Activated T-cell treated with anti-CD3 and anti-CD28 coated beads, Interleukin-2, amount 50 U/mL, for 4 hours (primary cell): ENCODE data around the gene PARN. TPM values are rescaled to one million over a fixed set of nuclear protein-coding genes. Genes with fewer than 3 reads are reported as not detected.
"Not testable (repeated sequence)": the region's sequence is repeated elsewhere in the genome, so short reads cannot be mapped to it uniquely, and the experiment has no call there.

ENCODE experiments used
- ATAC-seq, 2 donors: fragments of 200-7000 bp; cut with Tn5 transposase; one replicate each; pipeline ENCODE4 v1.10.0; 2021
- DNase-seq: peaks from one replicate; pipeline ENCODE4 v3.0.0-alpha.2; 2020
- H3K27me3 Mint-ChIP-seq: one replicate; pipeline ENCODE4 v1.8.0; 2021; ENCODE audit warnings: low read depth, mixed read lengths
- H3K36me3 Mint-ChIP-seq: one replicate; pipeline ENCODE4 v1.8.0; 2022; ENCODE audit warnings: mixed read lengths; ENCODE audit not compliant: insufficient read depth
- H3K4me1 Mint-ChIP-seq: one replicate; pipeline ENCODE4 v1.8.0; 2021; ENCODE audit warnings: low read depth, mixed read lengths
- H3K4me3 Mint-ChIP-seq: one replicate; pipeline ENCODE4 v1.8.0; 2021; ENCODE audit warnings: mild to moderate bottlenecking, moderate library complexity, mixed read lengths
- H3K9me3 Mint-ChIP-seq: one replicate; pipeline ENCODE4 v1.8.0; 2021; ENCODE audit warnings: mixed read lengths
- total RNA-seq, 3 donors: library from RNA; stranded (reverse); gene quantifications; one replicate each; pipeline ENCODE4 v1.2.1, GENCODE V29; 2021

Gene PARN
- total RNA-seq, 3 donors from 2014 or later: 45.0 to 52.8 (median 47.3) TPM

DNA sequence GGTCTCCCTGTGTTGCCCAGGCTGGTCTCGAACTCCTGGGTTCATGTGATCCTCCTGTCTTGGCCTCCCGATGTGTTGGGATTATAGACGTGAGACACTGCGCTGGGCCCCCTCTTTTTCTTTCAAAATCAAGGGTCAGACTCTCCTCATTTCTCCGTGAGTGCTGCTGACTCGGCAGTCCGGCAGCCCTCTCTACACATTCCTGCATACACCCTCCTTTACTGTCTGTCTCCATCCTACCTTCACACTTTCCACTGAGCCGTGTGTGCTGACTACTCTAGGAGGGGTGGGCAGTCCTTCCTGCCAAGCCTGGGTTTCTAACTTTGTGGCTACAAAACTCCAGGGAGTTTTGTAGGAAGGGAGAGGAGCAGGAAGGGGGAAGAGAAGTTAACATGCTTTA, 195.2 kb downstream of the PARN start:
- Mint-ChIP-seq H3K4me3 (no peak overlapping the region), H3K36me3 (peaks cover 22% of the 10 kb centered on the region)
- no peak for ATAC-seq

DNA sequence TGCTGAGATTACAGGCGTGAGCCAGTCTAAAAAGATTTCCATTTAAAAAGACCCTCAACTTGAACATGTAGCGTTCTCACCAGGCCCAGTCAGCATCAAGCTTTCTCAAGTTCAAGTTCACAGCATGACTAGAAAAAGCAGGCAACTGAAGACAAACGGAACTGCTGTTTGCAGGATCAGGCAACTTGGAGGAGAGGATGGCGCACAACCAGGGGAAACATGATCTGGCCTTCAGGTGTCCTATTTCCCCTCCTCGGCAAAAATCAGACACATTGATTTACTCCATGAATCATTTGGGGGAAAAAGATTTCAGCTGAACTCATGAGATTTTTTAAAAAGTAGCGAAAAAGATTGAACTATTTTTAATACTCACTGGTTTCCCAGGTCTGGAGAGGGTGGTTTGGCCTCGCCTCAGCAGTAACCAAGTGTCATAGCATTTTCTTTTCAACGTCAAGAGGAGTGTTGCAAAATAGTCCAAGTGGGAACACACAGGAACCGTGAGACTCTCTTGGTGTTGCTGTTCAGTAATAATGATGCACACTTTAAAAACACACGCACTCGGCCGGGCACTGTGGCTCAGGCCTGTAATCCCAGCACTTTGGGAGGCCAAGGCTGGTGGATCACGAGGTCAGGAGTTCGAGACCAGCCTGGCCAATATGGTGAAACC, 201.0 kb downstream of the PARN start:
- H3K27me3 Mint-ChIP-seq, DNase-seq, ATAC-seq, H3K4me1 Mint-ChIP-seq, H3K4me3 Mint-ChIP-seq, H3K9me3 Mint-ChIP-seq: not testable (repeated sequence)
- peaks cover 20% of the 10 kb centered on the region for H3K36me3 Mint-ChIP-seq

More for the DNA sequence above, 195.2 kb downstream of the PARN start:
- no peaks in the 10 kb centered on the region for H3K9me3 Mint-ChIP-seq
- H3K27me3 Mint-ChIP-seq: no peaks in the 10 kb centered on the region
- no peak for DNase-seq
- H3K4me1 Mint-ChIP-seq: peaks cover 30% of the 10 kb centered on the region

DNA sequence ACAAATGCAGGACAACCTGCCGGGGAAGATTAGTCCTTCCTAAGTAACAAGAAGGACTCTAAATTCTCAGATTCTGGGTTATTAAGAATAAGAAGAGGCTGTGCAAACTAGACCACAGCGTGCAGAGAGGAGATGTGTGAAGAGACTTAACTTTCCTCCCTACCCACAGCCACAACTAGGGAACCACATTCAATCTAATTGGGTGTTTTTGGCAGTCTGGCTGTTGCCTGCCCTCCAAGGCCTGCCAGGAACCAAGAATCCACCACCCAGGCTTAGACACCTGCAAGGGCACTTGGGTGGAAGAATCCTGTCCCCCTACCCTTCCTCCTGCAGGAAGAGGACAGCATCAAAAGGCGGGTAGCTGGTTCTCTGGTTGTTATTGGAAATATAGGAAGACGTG, 202.0 kb downstream of the PARN start:
- Mint-ChIP-seq H3K9me3 (no peaks in the 10 kb centered on the region), H3K36me3 (peaks cover 17% of the 10 kb centered on the region), H3K4me1 (no peaks in the 10 kb centered on the region), H3K4me3 (no peak overlapping the region), H3K27me3 (no peaks in the 10 kb centered on the region)
- ATAC-seq (no peak), DNase-seq (no peak)

DNA sequence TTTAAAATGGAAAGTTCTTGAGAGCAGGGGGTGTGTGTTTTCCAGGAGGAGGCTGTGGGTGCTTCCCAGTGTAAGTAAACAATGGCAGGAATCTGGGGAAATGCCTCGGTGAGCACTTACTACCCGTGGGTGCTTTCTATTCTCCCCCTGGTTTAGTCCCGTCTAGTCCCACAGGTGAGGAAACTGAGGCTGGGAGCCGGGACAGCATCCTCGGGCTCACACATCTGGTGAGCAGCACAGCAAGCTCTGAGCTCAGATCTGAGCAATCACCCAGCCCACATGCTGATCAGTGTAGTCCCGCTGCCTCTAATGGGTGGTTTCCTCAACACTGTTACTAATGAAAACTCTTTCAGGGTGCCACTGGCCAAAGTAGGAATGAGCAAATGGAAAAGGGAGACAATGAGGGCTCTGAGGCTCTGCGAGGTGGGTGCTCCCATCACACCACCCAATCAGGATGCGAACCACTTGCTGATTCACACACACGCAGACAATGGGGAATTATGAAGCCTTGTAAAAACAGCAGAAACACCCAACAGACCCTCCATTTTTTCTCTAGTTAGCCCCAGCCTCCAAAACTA, 202.6 kb downstream of the PARN start:
- ATAC-seq (no peak), DNase-seq (no peak)
- Mint-ChIP-seq H3K9me3 (no peaks in the 10 kb centered on the region), H3K4me3 (no peak overlapping the region), H3K4me1 (no peaks in the 10 kb centered on the region), H3K27me3 (no peaks in the 10 kb centered on the region), H3K36me3 (peaks cover 16% of the 10 kb centered on the region)

DNA sequence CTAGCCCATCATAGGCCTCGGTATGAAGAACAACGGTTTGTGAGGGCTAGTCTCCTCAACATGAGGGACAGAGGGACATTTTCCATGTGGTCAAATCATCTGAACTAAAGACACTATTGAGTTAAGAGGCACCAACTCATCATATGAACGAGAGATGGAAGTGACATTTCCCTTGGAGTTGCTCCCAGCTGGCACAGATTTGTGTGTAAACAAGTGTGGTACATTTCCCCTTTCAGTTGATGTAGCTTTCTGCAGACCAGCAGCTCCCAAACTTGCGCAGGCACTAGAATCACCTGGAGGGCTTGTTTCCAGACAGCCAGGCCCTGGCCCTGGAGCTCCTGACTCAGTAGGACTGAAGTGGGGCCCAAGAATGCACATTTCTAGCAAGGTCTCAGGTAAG, 205.5 kb downstream of the PARN start:
- H3K36me3 Mint-ChIP-seq: peaks cover 9% of the 10 kb centered on the region
- H3K4me3 Mint-ChIP-seq: no peak overlapping the region
- no peaks in the 10 kb centered on the region for H3K9me3 Mint-ChIP-seq
- H3K4me1 Mint-ChIP-seq: no peaks in the 10 kb centered on the region
- no peak for DNase-seq
- no peaks in the 10 kb centered on the region for H3K27me3 Mint-ChIP-seq
- ATAC-seq: no peak

DNA sequence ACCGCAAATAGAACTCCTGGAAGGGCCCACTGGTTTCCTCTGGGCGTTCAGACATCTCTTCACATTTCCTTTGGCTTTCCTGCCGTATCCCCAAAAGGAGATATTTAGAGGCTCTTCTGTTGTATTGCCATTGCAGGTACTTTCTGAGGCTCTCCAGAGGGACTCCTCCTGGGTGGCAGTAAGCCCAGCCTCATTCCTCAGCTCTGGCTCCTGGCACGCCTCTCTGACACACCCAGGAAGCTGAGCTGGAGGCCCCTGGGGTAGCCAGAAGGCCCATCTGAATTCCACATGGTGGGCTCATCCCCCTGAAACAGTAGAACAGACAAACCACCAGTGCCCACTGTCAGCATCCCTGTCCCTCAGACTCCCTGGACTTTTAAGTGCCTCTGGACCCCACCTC, 206.7 kb downstream of the PARN start:
- no peak for ATAC-seq
- Mint-ChIP-seq H3K4me3 (no peak overlapping the region), H3K36me3 (peaks cover 9% of the 10 kb centered on the region), H3K9me3 (no peaks in the 10 kb centered on the region), H3K4me1 (no peaks in the 10 kb centered on the region), H3K27me3 (no peaks in the 10 kb centered on the region)
- no peak for DNase-seq

DNA sequence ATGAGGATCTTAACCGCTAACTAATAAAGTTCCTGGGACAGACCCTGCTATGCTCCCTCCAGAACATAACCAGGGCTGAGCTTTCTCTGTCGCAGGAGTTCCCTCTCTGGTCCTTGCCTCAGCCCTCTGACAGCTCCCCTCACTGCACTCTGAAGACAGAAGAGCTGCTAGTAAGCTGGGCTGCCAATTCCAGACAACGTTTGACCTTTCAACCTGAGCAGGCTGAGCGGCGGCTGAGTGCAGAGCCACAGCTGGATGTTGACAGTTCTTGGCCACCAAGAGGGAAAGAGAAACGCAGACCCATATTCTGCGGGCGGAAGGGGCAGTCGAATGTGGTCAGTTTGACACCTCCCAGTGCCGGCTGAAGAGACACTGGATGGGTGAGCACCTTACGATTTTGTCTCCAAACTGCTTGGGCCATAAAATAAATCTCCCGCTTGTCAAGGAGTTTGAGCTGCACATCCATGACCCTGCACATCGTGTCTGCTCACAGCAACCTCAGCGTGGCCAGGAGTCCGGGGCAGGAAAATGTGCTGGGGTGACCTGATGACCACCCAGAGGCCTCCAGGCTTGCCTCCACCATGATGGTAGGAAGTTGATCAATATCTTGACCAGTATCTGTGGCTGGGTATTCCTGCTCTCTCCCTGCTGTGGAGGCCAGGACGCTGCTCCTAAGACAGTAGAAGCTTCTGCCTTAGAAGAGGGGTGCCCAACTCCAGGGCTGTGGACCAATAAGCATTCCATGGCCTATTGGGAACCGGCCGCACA, 209.2 kb downstream of the PARN start:
- Mint-ChIP-seq H3K4me1 (no peaks in the 10 kb centered on the region), H3K4me3 (no peak overlapping the region), H3K27me3 (no peaks in the 10 kb centered on the region), H3K36me3 (peaks cover 2% of the 10 kb centered on the region), H3K9me3 (no peaks in the 10 kb centered on the region)
- DNase-seq (no peak), ATAC-seq (no peak)

DNA sequence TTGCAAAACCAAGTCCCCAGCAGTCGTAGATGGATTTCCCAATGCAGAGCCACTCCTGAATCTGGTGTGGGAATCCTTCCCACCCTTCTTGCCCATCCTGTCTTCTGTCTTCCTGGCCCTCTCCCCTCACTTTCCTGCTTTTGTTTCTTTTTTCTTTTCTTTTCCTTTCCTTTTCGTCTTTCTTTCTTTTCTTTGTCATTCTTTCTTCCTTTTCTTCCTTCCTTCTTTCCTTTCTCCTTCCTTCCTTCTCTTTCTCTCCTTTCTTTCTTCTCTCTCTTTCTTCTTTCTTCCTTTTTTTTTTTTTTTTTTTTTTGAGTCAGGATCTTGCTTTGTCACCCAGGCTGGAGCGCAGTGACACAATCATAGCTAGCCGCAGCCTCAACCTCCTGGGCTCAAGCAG, 209.8 kb downstream of the PARN start:
- not testable (repeated sequence) for H3K36me3 Mint-ChIP-seq, H3K9me3 Mint-ChIP-seq, H3K4me3 Mint-ChIP-seq, H3K27me3 Mint-ChIP-seq, DNase-seq, H3K4me1 Mint-ChIP-seq, ATAC-seq

DNA sequence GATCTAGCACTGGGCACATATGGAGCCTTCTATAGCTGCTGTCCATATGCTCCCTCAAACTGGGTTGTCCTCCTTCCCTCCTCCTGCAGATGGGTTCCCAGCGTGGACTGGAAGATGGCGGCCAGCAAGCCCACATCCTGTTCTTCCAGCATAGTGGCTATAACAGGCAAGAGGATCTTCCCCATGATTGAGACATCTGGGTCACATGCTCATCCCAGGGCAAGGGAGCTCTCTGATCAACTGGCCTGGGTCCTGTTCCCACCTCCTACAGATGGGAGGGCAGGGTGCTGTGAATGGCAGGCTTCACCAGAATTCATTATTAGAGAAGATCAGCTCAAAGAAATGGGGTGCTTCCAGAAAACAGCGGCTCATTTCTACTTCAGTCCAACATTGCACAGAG, 210.2 kb downstream of the PARN start:
- Mint-ChIP-seq H3K27me3 (no peaks in the 10 kb centered on the region), H3K36me3 (peaks cover 2% of the 10 kb centered on the region), H3K4me3 (no peak overlapping the region), H3K4me1 (no peaks in the 10 kb centered on the region), H3K9me3 (no peaks in the 10 kb centered on the region)
- DNase-seq (no peak), ATAC-seq (no peak)

DNA sequence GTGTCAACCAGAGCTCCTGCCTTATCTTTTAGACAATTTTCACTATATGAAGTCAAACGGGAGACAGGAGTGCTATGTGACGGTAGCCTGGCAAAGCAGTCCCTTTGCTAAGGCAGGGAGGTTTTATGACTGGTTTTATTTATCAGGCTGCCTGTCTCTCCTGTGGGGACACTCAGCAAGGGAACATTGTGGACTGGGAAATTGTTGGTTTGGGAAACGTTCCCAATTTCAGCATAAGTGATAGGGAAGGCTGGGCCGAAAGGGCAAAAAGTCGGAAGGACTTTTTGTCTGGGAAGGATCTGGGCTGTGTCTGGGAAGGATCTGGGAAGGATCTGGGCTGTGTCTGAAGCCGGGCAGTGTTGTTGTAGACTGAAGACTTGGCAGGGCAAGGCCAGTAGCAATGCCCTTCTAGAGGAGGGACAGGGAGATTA, 211.2 kb downstream of the PARN start:
- no peak overlapping the region for H3K4me3 Mint-ChIP-seq
- peaks cover 2% of the 10 kb centered on the region for H3K36me3 Mint-ChIP-seq
- no peaks in the 10 kb centered on the region for H3K27me3 Mint-ChIP-seq
- DNase-seq (no peak), ATAC-seq (no peak)
- no peaks in the 10 kb centered on the region for H3K9me3 Mint-ChIP-seq
- no peaks in the 10 kb centered on the region for H3K4me1 Mint-ChIP-seq

DNA sequence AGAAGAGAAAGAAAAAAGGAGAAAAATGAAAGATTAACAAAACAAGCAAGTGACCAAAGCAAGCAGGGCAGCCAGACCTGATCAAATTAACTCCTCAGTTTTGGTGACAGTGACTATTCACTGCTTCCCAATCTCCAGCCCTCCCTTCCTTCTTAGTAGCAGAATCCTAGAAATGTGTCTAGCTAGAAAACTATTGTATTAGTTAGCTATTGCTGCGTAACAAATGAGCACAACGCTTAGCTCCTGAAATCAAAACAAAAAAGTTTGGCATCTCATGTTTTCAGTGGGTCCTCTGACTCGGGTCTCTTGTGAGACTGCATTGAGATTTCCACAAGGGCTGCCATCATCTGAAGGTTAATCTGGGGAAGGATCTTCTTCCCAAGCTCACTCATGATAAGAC, 213.9 kb downstream of the PARN start:
- no peaks in the 10 kb centered on the region for H3K4me1 Mint-ChIP-seq
- H3K27me3 Mint-ChIP-seq: no peaks in the 10 kb centered on the region
- no peaks in the 10 kb centered on the region for H3K36me3 Mint-ChIP-seq
- H3K9me3 Mint-ChIP-seq: no peaks in the 10 kb centered on the region
- no peak overlapping the region for H3K4me3 Mint-ChIP-seq
- no peak for ATAC-seq
- no peak for DNase-seq

DNA sequence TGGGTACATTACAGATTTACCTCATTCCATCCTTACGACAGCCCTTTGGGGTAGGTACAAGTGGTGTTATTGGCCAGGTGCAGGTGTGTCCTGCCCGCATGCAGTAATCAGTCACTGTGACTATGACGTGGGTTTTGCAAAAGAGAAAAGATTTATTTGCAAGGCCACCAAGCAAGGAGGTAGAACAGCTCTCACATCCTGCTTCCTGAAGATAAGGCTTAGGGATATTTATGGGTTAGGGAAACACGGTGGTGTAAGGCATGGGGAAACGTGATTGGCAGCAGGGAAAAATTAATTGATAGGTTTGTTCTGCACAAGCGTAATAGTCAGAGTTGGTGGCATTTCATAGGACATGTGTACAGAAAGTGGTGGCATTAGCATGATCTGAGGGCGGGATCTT, 214.8 kb downstream of the PARN start:
- Mint-ChIP-seq H3K4me1 (no peaks in the 10 kb centered on the region), H3K36me3 (no peaks in the 10 kb centered on the region), H3K9me3 (no peaks in the 10 kb centered on the region), H3K27me3 (no peaks in the 10 kb centered on the region), H3K4me3 (no peak overlapping the region)
- ATAC-seq (no peak), DNase-seq (no peak)

DNA sequence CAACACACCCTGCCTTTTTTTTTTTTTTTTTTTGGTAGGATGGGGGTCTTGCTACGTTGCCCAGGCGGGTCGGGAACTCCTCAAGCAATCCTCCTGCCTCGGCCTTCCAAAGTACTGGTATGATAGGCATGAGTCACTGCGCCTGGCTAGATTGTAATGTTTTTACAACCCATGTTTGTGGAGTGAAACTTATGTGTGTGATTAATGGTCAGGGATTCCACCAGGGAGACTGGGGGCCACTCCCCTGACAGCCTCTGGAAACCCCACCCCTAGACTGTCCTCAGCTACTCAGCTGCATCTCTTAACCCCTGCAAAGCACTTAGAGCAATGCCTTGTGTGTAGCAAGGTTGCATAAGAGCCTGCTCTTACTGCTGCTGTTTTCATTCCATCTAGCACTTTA, 220.5 kb downstream of the PARN start:
- Mint-ChIP-seq H3K4me3 (no peak overlapping the region), H3K9me3 (no peaks in the 10 kb centered on the region), H3K36me3 (no peaks in the 10 kb centered on the region), H3K27me3 (no peaks in the 10 kb centered on the region), H3K4me1 (no peaks in the 10 kb centered on the region)
- ATAC-seq: no peak
- DNase-seq: no peak

DNA sequence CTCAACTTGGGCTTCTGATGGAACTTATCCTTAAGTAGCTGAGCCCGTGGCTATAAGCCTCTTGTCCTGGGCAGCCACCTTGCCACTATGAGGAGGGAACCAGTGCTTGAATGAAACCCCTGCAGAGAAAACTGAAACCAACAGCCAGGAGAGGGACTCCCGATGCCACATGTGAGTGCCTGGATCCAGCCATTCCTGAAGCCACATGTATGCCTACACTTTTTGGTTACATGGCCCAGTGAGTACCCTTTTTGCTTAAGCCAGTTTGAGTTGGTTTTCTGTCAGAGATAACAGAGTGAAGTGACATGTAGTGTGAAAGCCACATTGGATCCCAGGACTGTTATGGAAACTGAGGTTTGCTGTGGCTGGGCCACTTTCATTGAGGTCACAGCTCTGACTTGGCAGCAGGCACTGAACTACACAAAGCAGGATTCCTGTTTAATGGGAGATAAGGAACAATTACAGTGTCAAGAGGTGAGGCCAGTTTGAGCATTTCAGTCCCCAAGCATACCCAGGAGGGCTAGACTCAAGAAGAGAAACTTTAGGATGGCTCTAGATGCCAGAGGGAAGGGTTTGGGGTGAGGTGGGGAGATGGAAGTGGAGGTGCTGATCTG, 222.2 kb downstream of the PARN start:
- Mint-ChIP-seq H3K4me3 (no peak overlapping the region), H3K9me3 (no peaks in the 10 kb centered on the region), H3K27me3 (no peaks in the 10 kb centered on the region), H3K36me3 (no peaks in the 10 kb centered on the region), H3K4me1 (no peaks in the 10 kb centered on the region)
- DNase-seq (no peak), ATAC-seq (no peak)
